Stimulated activated CD4-positive, alpha-beta T cell treated with anti-CD3 and anti-CD28 coated beads, Interleukin-4, amount 100 ng/mL, for 4 hours (primary cell): ENCODE data around the gene SMAD2.
"Not testable (repeated sequence)": the region's sequence is repeated elsewhere in the genome, so short reads cannot be mapped to it uniquely, and the experiment has no call there.

Experiments used
- DNase-seq, 2 experiments: peaks; one replicate each; pipeline ENCODE4 v3.0.0-alpha.2; 2020

Gene SMAD2

DNA sequence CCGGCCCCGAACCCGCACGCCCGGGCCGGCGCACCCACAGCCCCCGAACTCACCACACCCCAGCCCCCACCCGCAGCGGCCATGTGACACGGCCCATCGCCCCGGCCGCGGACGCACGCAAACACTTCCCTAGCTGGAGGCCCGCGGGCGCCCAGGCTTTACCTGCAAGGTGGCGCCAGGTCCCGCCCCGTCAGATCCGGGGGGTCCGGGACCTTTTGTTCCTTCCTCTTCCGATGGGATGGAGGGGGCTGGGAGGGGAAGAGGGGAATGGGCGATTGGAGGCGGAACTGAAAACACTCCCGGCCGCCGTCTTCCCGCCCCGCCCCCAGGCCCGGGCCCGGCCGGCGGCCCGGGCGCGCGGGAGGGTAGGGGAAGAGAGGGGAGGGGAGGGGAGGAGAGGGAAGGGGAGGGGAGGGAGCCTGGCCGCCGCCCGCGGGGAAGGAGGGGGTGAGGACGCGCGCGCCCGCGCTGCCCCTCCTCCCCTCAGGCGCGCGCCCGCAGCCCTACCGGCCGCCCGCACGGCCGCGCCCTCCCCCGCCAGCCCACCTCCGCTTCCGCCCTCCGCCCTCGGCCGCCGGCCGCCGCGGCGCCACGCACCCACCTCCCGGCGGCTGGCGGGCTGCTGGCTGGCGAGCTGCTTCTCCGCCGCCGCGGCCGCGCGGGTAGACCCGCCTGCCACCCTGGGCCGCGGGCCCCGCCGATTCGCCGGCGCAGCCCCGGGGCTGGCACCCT lies at the start of gene SMAD2:
SMAD2 (minus strand) TSS at position 461 of the 732 bp plus-strand sequence. CDS start 33,903 bp downstream, outside the sequence.
- DNase-seq, result peak; percentile 73 to 76

DNA sequence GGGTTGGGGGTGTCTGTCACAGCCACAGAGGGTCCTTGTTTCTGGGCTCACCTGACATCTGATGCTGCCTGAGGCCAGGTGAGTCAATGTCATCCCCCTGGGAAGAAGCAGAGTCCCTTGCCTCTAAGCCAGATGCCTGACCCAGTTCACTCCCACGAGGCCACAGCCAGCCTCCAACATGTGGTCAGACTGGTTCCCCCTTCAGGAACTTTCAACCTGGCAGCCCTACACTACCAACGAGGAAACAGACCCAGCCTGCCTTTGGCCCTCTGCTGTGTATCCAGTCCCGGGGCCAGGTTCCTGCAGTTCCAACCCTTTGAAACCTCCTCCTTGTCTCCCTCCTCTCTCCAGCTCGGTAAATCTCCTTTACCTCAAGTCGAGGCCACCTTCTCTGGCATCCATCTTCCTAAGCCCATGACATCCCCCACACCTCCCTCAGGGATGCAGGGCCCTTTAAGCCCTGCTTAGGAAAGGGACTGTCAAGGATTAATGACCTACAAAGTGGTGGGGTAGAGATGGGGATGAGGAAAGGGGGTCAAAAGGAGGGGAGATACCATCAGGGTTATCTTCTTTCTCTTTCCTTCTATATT lies 49.2 kb upstream of the SMAD2 start:
- no peak for DNase-seq

DNA sequence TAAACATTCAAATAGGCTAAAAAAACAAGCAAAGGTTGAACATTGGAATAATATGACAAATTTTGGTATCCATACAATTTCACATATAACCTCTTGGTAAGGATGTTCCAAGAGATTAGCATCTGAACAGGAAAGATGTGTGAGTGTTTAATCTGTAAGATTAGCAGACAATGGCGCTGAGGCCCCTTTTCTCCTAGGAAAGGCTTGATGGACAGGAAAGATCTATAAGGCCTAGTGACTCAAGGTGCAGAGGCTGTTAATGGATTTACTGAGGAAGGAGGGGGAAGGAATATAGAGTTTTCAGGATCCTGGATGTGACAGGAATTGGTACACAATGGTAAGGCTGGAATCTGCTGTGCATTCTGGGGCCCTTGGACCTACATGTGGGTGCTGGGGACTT lies 48.1 kb upstream of the SMAD2 start:
- no peak for DNase-seq

DNA sequence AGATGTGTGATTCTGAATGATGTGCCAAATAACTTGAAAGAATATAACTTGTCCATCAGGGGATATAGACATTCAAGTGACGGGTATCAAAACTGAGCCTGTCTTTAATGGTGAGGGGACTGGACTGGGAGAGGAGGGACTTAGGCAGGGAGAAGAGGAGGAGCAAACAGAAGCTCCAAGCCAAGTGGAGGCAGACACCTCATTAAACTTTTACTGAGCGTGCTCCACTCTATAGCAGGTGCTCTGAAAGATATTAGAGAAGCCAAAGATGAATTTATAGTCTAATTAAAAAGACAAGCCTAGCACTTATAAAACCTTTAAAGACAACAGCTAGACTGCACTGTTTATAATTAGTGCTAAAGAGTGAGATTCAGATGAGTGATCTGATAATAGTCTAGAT lies 47.7 kb upstream of the SMAD2 start:
- DNase-seq, result no peak

DNA sequence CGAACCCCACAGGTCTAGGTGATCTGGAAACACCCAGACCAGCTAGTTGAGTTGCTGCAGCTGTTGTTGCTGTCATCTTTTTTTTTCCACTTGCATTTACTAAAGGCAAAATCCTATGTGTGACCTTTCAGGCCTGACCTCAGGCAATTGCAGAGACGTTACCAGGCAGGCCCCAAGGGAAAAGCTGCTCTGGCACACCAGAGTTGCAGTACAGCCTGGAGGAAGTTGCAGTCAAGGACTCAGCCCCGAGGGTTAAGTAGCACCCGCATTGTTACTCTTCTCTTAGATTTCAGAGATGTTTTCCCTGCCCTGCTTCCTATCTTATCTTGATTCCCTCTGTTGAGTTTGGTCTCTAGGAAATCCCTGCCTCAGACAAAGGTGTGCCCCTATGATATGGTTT lies 45.2 kb upstream of the SMAD2 start:
- no peak for DNase-seq

DNA sequence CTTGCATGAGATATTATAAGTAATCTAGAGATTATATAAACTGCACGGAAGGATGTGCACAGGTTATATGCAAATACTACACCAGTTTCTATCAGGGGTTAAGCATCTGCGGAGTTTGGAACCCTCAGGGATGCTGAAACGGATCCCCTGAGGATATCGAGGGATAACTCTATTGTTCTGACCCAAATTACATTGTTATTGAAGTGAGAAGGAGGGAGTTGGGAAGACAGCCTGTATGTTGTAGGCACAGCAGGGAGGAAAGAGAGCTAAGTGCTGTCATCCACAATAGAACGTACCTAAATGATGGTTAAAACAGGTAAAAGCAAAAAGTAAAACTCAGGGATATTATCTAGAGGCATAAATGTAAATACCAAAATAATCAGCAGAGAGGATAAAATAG lies 44.6 kb upstream of the SMAD2 start:
- no peak for DNase-seq

DNA sequence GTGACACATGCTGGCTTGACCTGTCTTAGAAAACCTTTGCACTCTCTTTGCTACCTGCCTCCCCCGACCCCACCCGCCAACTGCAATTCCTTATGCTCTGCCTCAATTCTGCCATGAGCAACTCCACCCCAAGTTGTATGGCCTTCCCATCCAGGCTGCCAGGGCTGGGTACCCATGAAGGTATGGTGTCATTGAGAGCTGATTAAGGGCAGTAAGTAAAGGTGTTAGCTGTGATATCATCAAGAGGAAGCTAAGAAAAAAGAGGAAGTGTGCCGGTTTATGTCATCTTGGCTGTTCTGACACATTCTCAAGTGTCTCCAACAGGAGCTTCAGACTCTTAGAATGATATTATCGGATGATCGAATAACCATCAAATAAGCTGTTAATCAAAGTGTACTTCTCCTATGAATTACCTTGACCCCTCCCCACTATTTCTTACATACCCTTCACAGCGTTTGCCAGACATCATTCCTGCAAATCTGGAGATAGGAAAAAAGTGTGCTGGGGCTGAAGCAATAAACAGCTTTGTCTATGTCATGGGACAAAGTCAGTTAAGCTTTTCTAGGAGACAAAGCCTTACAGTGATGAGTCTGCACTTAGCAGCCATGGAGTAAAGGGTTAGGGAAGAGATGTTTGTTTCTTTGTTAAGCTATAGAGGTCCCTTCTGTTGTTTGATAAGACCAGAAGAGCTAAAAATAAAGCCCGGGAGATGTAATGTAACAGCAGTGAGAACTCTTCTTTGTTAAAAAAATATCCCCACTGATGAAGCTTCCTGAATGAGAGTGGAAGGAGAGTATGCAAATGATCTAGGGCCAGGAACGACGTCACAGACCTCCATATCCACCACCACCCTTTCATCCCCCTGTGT lies 40.4 kb upstream of the SMAD2 start:
- DNase-seq, result no peak

DNA sequence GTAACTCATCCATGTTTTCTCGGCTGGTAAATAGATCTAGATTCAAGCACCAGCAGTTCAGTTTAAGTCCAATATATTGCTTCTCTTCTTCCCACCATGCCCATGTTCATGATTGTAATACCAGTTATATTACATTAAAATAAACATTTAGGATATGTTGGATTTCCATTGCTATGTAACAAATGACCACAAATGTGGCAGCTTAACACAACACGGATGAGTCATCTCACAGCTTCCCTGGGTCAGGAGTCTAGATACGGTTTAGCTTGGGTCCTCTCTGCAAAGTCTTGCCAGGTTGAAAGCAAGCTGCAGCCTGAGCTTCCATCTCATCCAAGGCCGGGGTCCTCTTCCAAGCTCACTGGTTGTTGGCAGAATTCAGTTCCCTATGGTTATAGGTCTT lies 39.4 kb upstream of the SMAD2 start:
- DNase-seq, result no peak

DNA sequence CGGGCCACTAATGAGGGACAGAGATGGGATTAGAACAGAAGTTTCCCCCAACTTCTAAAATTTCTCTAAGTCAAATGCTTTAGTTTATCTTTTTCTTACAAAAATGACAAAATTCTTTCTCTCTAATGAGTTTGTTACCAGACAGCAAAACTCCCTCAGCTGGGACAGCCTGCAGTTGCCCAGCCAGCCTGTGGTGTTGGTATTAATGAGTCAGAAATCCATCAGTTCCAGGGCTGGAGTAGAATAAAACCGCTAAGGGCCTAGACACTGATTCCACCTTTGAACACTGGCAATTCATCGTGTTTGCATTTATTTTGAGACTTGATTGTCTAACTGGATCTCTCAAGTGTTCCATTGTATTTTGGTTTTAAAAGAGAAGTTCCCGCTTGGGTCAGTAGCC lies 38.3 kb upstream of the SMAD2 start:
- DNase-seq, result no peak

DNA sequence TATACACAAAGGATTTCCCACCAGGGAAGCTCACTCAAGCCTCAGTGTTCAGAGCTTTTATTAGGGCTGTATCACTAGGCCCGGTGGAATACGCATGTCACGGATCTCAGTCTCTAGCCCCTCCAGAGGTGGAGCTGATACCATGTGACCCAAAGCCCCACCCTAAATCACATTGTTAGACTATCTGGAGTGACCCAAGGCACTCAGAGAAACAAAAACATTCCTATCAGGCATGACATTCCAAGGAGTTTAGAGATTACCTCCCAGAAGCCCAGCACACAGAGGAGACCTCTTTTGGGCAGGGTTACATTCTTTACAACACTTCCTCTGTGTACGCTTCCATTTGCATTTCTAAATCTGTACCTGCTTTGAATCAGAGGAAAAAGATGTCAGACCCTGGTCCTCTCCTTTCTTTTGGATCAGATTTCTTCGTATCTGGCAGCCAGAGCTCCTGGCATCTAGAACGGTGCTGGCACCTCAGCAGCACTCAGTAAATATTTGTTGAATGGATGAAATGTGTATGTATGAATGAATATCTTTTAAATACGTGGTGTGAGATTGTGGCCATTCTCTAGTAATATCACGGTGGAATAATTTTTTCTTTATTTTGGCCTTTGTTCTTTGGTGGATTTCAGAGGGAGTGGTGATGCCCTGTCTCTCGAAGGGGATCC lies 37.7 kb upstream of the SMAD2 start:
- no peak for DNase-seq

DNA sequence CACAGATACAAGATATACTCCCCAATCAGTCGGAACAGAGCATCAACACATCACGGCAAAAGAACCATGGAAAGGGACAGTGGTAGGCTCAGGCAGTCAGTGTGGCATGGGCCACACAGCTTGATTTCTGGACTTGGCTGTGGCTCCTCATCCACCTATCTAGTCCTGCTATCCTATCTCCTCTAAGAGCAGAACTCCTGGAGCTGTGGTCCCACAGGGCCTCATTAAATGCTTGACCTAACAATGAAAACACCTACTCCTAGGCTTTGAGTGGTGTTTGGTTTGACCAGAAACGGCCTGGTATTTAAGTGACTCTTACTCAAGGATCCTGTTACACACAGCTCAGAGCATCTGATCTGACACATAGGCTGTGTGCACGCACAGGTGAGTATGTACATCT lies 33.6 kb upstream of the SMAD2 start:
- no peak for DNase-seq

DNA sequence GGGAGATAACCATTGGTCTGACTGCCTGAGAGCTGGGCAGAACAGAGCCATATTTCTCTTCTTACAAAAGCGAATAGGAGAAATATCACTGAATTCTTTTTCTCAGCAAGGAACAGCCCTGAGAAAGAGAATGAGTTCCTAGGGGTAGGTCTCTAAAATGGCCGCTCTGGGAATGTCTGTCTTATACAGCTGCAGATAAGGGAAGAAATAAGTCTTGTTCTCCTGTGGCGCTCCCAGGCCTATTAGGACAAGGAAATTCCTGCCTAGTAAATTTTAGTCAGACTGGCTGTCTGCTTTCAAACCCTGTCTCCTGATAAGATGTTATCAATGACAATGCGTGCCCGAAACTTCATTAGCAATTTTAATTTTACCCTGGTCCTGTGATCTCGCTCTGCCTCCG lies 30.5 kb upstream of the SMAD2 start:
- not testable (repeated sequence) for DNase-seq

DNA sequence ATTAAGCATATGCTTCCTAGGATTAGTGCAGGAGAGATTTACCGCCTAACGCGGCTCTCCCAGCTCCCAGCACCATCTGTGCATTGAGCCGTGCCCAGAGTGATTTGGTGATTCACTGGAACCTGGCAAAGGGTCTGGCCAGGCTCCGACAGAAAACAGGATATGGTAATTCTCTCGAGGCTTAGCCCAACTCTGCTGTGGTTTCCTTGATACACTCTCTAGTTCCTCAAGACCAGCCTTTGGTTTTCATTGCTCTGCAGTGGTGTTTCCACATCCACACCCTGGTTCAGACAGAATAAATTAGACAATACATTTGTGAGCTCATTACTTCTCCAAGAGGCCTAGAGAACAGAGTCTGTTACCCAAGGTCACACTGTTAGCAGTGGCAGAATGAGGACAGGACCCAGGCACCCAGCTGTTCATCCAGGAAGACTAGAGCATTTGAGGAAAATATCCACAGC lies 23.0 kb upstream of the SMAD2 start:
- peak in 1 of 2 experiments; percentile 3 for DNase-seq

DNA sequence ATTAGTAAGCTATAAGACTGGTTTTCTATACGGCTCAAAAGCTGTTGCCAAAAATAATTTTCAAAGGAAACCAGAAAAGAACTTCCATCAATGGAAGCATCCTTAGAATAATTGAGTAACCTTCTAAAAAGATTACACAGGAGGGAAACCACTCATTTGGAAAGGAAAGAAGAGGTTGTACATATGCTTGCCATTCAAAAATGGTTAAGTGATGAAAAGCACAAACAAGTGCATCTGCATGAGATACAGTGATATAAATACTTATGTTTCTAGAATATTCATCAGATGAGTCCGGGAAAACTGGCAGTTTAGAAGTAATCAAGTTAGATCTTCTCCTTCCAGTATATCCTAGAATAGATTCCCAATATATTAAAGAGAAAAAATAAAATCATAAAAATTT lies 20.1 kb upstream of the SMAD2 start:
- no peak for DNase-seq

DNA sequence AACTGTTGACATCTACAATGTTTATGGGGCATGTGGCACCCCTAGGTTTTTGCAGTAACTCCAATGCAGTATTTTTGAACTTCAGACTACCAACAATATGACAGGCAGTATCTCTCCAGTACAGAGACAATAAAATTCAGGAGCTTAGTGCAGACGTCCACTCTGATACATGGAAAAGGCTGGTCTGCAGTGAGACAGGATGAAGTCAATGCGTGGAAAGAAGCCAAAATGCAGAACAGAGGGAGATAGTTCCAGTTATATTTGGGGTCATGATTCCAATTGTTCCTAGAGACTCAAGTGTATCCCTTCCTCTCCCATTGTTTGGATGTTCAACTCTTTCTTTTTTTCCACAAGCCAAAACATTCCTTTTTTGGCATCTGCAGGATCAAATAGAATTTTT lies 18.7 kb upstream of the SMAD2 start:
- DNase-seq, result no peak

DNA sequence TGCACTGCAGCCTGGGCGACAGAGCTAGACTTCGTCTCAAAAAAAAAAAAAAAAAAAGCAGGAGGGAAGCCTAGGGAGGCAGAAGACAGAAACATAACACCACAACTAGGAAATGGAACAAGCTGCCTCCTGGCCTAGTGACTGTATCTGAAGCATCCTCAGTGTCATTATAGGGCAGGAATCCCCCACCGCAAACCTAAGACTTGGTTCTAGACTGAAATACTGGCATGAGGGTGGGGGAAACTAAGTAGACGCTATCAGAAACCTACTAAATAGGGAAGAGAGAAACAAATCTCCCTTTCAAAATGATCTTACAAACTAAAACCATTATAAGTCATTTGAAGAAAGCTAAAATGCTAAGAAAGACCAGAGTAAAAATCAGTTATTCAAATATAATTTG lies 16.4 kb upstream of the SMAD2 start:
- no peak for DNase-seq

DNA sequence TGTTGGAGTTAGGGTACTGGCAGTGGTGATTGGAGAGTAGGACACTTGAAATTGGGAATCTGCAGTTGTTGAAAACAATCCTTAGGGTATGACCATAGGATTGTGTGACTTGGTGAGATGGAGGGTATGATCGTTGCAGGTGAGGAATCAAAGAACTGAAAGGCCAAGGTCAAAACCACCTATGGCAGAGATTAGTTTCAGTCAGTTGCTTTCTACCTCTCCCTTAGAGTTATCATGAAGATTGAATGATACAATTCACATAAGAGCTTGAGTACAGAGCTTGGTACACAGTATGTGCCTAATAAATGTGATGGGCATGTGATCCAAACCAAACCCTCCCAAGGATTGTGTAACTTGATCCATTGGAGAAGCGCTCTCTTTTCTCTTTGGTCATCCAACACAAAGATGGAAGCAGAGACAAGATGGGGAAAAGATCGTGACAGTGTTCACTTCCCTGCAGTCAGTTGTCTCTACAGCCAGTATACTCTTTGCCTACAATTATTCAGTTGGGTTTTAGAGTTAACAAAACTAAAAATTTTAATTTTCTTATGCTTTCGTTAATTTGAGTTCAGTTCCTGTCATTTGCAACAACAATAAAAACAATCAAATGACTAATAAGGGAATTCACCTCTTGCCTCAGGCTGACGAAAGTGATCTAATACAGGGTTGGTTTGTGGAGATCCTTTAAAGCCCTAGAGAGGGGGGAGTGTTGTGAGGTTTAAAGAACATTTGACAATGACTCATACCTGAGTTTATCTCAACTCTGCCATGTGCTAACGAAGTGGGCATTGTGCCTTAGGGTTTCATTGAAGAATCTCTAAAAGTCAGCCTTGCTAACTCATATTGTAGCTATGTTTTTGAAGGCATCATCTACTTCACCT lies 14.8 kb upstream of the SMAD2 start:
- DNase-seq, result no peak

DNA sequence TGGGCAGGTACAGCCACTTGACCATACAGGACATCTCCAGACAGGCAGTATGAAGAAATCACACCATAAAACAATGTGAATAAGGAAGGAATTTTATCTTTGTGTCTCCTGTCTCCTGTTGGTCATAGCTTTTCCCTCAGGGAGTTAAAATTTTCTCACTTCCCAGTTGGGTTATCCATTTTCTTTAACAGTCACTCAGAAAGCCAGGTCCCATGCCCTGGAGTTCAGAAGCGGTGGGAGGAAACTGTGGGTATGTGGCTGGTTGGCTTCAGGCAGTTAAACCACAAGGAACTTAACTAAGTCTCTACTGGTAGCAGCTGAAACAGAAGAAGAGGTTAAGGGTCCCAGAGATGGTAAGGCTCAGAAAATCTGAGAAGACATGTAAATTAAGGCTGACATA lies 6.5 kb upstream of the SMAD2 start:
- no peak for DNase-seq

DNA sequence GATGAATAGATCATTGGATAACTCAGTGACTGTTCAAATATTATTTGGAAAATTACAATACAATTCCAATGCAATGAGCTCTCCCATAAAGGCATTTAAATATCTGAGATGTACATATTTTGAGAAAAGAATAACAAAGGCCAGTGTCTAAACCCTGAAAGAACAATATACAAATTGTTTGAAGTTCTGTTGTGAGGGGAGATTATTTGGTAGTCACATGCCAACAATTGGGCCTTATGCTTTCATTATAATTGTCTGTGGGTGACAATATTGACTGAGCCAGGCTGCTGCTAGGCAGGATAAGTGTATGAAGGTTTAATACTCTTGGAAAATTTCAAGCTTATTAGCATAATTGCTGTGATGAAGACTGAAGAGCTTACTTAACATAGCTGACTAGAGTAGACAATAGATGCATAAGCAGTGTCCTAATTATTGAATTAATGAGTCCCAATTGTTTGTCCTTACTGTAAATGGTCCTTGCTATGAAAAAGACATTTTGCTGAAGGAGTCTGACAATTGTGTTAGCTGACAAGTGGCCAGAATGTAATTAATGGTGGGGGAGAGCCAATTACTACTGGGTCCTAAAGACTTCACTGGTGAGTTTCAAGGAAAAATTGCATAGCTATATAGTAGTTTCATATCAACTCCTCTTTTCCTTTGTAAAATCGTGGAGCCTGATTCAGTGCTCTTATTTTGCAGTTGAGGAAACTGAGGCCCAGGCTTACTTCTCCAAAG lies 5.0 kb upstream of the SMAD2 start:
- DNase-seq, result no peak

DNA sequence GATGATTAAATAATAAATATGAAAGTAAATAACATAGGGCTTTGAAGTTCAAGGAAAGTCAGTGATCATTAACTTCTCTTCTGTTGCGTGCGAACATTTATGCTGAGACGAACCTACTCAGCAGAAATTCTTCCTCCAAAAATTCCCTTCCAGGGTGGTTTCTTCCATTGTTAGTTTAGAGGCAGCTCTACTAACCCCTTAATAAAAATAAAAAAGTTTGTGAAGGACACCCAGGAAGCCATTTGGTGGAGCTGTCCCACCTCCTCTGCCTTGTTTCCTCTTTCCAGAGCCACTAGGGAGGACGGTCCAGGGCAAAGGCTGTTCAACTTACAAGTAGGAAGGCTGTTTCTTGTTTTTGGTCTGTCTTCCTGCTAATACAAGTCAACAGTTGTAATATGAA lies 2.1 kb upstream of the SMAD2 start:
- DNase-seq, result no peak

DNA sequence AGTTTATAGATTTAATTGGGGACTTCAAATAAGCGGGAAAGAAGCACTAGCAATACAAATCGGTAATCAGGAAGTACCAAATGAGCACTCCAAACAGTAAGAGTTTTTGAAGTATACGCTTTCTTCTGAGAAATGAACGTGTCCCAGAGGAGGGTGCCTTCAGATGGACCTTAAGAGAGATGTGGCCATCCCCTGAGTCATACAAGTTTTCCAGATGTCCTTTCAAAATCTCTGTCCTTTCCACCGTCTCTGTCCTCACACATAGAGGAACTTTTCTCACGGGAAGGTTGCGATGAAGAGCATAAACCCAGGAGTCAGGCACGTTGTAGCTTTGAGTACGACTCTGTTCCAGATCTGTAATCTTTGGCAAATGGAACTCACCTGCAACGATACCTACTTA lies 1.7 kb upstream of the SMAD2 start:
- DNase-seq, result no peak

DNA sequence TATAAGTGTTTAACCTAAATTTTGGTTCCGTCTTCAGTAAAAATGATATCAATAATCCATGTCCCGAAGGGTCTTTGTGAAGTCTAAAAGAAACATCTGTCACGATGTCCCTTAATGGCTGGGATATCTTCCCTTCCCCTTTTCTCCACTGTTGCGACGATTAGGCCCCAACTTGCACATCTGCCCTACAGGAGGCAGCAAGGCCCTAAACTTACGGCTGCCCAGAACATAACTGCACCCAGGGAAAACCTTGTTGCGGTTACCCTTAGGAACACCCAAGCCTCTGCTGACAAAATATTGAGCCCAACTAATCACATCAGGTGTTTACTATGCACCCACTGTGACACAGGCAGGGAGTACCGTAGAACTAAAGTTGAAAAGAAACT lies 1.3 kb upstream of the SMAD2 start:
- DNase-seq, result peak in 1 of 2 experiments; percentile 19
